ENCODE data around the gene ARHGAP20.

GRCh38 chr11:110564676-110565356 is 147.4 kb downstream of the ARHGAP20 start:
- TF ChIP-seq CTCF (IDR thresholded peaks at IDR 0.05) (no peak), POLR2A (IDR thresholded peaks at IDR 0.05) (no peak), EP300 (IDR thresholded peaks at IDR 0.05) (no peak)

Measured in ovary (tissue), 3 donors.